ENCODE results near the gene EIF1B. TPM values are rescaled to one million over a fixed set of nuclear protein-coding genes. Genes with fewer than 3 reads are reported as not detected.

Gene EIF1B
- total RNA-seq, 2 donors from 2014 or later: 63.9 to 131 TPM

- no peaks in the 10 kb centered on the region for H3K9me3 ChIP-seq
- H3K27me3 ChIP-seq: no peaks in the 10 kb centered on the region
- H3K36me3 ChIP-seq: no peaks in the 10 kb centered on the region
- no peaks in the 10 kb centered on the region for H3K4me1 ChIP-seq
- no peak for DNase-seq (ENCODE audit: low spot score)
- no peak for TF ChIP-seq CTCF (IDR thresholded peaks at IDR 0.05)
- no peak overlapping the region for H3K4me3 ChIP-seq
- no peak overlapping the region for H3K27ac ChIP-seq
These were observed 19.6 kb downstream of the EIF1B start for GRCh38 chr3:40329071-40329470.

- no peak overlapping the region for H3K27ac ChIP-seq
- no peaks in the 10 kb centered on the region for H3K4me1 ChIP-seq
- H3K27me3 ChIP-seq: no peaks in the 10 kb centered on the region
- no peaks in the 10 kb centered on the region for H3K36me3 ChIP-seq
- no peak for TF ChIP-seq CTCF (IDR thresholded peaks at IDR 0.05)
- no peaks in the 10 kb centered on the region for H3K9me3 ChIP-seq
- DNase-seq (ENCODE audit: low spot score): no peak
- H3K4me3 ChIP-seq: no peak overlapping the region
These were observed 23.2 kb downstream of the EIF1B start for GRCh38 chr3:40332684-40333083.

- H3K27me3 ChIP-seq: no peaks in the 10 kb centered on the region
- no peaks in the 10 kb centered on the region for H3K4me1 ChIP-seq
- no peak for TF ChIP-seq CTCF (IDR thresholded peaks at IDR 0.05)
- no peaks in the 10 kb centered on the region for H3K9me3 ChIP-seq
- no peak for DNase-seq (ENCODE audit: low spot score)
- no peak overlapping the region for H3K27ac ChIP-seq
- no peaks in the 10 kb centered on the region for H3K36me3 ChIP-seq
- H3K4me3 ChIP-seq: no peak overlapping the region
These were observed 23.9 kb downstream of the EIF1B start for GRCh38 chr3:40333416-40333815.

DNA sequence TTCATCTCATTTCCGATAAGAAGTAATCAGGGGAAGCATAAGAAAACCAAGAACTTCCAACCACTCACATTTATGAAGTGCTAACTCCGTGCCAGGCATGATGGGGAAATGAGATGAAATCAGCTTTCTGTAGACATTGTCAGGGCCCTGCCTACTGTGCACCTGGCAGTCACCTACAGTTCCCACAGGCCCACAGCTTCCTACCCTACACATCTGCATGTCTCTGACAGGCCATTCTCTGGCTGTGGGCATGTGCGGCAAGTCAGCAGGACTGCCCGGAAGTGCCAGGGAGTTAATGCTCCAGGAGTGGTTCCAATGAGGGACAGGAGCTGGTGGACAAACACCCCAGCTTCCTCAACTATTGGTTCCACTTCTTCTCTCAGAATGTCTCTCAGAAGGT, 24.3 kb downstream of the EIF1B start:
- H3K27ac ChIP-seq: no peak overlapping the region
- DNase-seq (ENCODE audit: low spot score): no peak

DNA sequence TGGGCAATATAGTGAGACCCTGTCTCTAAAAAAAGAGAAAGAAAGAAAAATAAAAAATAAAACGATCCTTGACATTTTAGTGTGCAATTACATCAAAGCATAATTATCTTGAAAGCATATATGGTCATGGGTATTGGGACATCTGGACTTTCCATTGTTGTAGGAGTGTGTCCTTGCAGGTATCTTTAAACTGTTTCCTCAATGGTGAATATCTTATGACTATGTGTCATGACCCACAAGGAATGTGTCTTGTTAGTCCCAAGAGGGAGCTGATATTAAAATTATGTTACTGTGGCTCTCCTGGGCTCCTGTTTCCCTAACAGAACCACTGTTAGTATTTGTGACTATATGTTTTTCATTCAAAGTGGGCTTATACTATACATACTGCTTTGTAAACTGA, 26.6 kb downstream of the EIF1B start:
- Histone ChIP-seq H3K9me3 (no peaks in the 10 kb centered on the region), H3K27me3 (no peaks in the 10 kb centered on the region), H3K4me3 (no peak overlapping the region), H3K4me1 (no peaks in the 10 kb centered on the region), H3K36me3 (no peaks in the 10 kb centered on the region), H3K27ac (no peak overlapping the region)
- TF ChIP-seq CTCF (IDR thresholded peaks at IDR 0.05): no peak
- no peak for DNase-seq (ENCODE audit: low spot score)

More for the DNA sequence above, 24.3 kb downstream of the EIF1B start:
- no peaks in the 10 kb centered on the region for H3K36me3 ChIP-seq
- H3K27me3 ChIP-seq: no peaks in the 10 kb centered on the region
- no peak for TF ChIP-seq CTCF (IDR thresholded peaks at IDR 0.05)
- no peaks in the 10 kb centered on the region for H3K4me1 ChIP-seq
- H3K4me3 ChIP-seq: no peak overlapping the region
- H3K9me3 ChIP-seq: no peaks in the 10 kb centered on the region

GRCh38 chr3:40336511-40337135, 27.1 kb downstream of the EIF1B start:
- Histone ChIP-seq H3K9me3 (no peaks in the 10 kb centered on the region), H3K36me3 (no peaks in the 10 kb centered on the region), H3K4me3 (no peak overlapping the region), H3K27ac (no peak overlapping the region), H3K27me3 (no peaks in the 10 kb centered on the region), H3K4me1 (no peaks in the 10 kb centered on the region)
- DNase-seq (ENCODE audit: low spot score): no peak
- TF ChIP-seq CTCF (IDR thresholded peaks at IDR 0.05): no peak

All from right atrium auricular region (tissue), 2 donors.